Stimulated activated CD8-positive, alpha-beta memory T cell treated with anti-CD3 and anti-CD28 coated beads, Interleukin-2, amount 100 ng/mL, for 48 hours (primary cell): Measurements from ENCODE around the gene ISY1.
"Not testable (repeated sequence)": the region's sequence is repeated elsewhere in the genome, so short reads cannot be mapped to it uniquely, and the experiment has no call there.

Experiments
- DNase-seq, 2 donors: peaks; one replicate each; pipeline ENCODE4 v3.0.0-alpha.2; 2020; ENCODE audit warnings: low read depth in 2 of 2

ISY1 gene

DNA sequence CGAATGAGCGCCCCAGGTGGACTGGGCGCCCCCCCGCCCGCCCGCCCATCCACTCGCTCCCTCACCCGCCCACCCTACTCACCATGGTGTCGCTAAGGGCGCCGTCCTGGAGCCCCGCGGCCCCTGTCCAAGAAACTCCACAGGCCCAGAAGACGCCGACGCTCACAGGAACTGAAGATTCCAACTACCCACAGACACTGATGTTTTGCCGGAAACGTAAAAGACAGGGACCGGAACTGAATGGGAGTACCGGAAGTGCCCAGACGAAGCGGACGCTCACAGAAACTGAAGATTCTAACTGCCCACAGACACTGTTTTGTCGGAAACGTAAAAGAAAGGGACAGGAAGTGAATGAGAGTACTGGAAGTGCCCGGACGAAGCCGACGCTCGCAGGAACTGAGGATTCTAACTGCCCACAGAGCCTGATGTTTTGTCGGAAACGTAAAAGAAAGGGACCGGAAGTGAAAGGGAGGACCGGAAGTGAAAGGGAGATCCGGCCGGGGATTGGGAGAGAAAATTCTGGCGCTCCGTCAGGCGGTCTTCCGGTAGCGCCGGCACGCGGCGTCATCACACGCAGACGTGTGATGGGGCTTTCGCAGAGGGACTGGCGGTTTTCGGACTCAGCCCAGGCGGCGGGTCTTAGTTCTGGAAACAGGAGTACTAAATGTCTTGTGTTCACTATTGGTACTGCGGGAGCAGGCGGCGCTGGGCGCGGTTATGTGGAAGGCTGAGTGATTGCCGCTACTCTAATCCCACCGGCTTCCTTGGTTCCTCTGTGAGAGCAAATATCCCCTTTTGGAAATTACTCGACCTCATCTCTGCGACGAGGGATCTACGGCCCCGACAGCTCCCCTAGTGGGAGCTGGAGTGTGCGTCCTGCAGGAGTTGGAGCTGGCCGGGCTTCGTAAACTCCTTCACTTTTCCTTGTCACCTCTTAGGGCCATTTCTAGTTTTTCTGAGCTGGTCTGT is at the start of gene ISY1:
ISY1 (minus strand) TSS at position 173 of the 969 bp plus-strand sequence; CDS start at position 85, 88 bp downstream.
- DNase-seq = peak; percentile 74 to 79

DNA sequence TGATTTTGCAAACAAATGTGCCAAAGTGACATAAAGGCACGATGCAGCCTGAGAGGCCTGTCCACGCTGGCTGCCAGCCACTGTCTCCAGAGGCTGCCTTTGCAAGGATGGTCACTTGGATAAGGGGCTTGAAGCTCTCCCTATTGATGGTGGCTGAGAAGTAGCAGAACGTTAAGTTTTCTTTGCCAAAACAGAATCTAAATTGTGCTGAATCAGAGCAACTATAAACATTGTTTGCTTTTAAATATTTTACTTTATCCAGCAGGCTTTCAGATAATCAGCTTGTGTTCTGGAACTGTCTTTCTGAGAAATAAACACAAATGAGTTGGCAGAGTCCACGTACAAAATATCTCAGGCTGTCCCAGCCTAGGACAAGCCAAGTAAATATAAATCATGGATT is 46.6 kb upstream of the ISY1 start:
- DNase-seq = no peak

DNA sequence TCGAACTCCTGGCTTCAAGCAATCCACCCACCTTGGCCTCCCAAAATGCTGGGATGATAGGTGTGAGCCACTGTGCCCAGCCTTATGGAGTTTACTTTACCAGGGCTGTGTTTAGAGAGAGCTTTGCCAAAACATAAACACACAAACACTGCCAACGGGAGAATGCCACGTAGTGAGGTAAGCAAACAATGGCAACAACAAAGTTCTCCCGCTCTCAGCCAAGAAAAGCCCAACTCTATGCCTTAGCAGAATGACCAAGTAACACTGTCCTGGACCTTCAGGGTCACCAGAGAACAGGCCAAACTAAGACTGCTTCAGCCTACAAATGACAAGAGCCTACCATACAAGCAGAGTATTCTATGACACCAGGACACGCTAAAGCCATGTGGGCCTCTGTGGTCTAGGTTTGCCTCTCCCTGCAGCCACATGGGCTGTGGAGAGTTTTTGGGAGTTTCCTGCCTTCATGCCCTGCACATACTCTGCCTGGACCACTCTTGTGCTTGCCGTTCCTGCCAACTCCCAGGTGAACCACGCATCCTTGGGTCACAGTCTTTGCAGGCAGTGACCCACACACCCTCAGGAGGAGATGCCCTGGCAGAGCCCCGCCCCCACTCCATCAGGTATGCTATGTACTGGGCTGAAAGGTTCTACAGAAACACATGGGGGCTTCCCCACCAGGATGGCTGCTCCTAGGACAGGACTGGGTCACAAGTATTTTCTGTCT is 44.4 kb upstream of the ISY1 start:
- no peak for DNase-seq

DNA sequence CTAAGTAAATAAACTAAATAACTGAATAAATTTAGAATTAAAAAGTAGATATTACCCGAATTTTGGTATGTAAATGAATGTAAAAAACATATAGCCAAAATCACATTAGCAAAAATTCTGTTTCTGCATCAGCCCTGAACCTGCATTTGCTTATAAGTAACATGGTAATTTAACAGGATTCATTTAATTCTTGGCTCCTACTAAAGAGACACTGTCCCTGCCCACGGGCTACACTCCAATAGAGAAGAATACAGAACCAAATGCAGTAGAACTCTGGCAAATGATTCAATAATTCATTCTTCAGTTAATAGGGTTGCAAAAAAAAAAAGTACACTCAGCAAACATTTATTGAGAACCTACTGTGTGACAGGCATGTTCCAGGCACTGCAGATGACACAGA is 43.6 kb upstream of the ISY1 start:
- DNase-seq = no peak

DNA sequence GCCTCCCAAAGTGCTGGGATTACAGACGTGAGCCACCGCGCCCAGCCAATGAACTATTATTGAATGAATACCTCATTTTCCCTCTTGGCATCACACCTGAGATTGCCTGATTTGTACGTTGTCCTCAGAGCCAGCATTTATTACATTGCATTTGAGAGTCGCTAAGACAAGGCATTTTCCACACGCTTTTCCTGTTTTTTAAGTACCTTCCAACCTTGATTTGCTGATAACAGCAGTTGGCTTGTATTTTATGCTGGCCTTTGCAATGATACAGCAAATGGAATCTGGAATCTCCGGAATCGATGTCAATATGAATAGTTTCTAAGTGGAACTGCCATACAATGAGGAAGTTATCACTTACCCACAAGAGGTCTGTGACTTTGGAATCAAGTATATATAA is 38.5 kb upstream of the ISY1 start:
- DNase-seq = no peak

DNA sequence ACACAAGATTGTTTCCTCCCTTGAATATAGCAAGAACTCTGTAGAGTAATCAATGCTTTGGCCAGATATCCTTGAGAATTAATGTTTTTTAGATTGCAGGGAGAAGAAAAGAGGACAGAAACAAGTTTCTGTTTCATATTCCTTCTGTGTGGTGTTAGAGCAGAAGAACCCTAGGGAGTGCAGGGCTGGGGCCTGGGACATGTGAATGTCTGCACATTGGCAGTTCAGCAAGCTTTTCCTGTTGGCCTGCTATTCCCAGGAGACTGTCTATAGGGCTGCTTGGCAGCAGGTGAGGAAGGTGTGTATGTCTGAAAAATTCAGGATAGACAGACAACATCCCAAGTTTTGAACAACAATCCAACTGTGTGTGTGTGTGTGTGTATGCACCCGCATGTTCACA is 36.5 kb upstream of the ISY1 start:
- no peak for DNase-seq

DNA sequence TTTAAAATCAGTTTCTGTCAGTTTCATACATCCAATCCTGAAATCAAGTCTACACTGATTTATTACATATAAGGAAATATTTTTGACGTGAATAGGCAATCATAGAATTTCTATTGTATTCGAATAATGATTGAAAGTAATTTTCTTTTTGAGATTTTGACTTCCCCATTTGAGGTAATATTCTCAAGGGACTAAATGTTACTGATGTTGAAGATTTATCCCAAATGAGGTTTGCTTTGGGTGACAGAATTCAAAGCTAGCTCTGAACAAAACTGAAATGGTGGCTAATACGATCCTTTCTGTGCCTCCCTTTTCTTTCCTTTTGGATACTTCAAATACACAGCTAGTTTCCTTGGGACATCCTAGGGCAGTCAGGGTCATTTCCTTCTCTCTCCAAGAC is 35.7 kb upstream of the ISY1 start:
- DNase-seq = no peak

DNA sequence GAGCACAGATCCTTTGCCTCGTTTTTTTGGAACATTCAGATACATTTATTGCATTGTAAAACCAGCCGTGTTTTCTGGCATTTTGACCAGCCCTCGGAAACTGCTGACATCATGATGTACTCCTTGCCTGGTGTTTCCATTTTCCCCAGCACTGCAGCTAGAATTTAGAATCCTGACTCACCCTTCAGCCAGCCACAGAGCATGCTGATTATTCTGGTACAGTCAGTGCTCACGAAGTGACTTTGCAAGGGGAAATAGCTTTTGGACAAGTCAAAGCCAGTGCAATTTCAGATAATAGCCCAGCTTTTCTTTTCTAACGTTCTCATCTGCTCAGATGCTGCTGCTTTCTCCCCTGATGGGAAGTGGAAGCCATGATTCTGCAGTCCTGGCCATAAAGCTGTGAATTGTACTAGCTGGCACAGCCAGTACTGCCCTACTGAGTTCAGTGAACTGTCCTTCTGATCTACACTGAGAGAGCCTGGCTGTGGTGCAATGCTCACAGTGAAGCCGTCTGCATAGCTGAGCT is 34.9 kb upstream of the ISY1 start:
- no peak for DNase-seq

DNA sequence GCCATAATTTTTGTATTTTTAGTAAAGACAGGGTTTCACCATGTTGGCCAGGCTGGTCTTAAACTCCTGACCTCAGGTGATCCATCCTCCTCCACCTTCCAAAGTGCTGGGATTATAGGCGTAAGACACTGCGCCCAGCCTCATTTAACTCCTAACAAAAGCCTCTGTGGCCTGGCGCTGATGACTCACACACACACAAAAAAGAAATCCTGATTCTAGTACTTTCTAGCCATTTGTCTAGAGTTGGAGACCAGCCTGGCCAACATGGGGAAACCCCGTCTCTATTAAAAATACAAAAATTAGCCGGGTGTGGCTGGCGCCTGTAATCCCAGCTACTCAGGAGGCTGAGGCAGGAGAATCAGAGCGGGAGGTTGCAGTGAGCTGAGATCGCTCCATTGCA is 28.9 kb upstream of the ISY1 start:
- DNase-seq = not testable (repeated sequence)

DNA sequence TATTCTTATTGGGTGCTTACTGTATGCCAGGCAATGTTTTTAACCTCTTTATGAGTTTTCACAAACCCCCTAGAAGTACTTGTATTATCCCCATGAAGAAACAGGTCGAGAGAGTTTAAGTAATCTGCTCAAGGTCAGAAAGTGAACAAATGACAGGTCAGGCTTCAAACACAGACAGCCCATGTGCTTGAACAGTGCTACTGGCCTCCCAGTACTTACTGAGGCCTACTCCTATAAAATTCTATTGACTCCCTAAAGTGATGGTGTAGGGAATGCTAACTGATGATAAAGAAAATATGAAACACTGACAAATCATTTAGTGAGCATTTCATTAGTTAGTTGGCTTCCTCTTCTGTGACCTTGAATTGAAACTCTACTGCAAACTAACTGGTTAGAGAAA is 27.0 kb upstream of the ISY1 start:
- DNase-seq = no peak

DNA sequence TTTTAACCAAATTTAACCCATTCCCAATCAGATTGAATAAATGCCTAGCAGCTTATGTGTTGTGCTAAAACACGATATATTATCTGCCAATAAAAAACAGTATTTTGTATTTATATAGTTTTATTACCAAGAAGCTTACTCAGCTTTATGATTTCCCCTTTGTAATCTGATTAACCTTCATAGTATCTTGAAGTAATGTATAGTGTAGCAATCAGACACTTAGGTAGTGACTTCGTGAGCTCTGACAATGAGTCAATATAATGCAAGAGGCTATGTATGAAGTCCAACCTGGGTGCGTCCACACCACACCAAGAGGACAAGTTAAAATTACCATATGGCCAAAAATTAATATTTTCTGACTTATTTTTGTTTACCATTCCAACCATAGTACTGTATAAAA is 24.9 kb upstream of the ISY1 start:
- DNase-seq = no peak

DNA sequence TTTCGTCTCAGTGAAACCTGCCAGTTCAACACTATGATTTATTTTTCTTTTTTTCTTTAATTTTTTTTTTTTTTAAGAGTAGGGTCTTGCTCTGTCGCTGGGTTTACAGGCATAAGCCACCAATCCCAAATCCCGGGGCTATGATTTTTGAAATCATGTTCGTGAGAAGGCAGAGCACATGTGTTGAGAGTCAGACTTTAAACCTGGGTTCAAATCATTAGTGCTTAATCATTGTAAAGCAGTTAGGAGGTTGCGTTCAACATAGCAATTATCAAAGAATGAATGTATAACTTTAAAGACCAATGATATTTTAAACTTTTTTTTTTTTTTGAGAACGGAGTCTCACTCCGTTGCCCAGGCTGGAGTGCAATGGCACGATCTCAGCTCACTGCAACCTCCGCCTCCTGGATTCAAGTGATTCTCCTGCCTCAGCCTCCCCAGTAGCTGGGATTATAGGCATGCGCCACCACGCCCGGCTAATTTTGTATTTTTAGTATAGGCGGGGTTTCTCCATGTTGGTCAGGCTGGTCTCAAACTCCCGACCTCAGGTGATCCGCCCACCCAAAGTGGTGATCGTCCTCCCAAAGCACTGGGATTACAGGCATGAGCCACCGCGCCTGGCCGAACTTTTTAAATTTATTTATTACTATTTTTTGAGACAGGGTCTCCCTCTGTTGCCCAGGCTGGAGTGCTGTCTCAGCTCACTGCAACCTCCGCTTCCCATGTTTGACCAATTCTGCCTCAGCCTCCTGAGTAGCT is 24.1 kb upstream of the ISY1 start:
- not testable (repeated sequence) for DNase-seq

DNA sequence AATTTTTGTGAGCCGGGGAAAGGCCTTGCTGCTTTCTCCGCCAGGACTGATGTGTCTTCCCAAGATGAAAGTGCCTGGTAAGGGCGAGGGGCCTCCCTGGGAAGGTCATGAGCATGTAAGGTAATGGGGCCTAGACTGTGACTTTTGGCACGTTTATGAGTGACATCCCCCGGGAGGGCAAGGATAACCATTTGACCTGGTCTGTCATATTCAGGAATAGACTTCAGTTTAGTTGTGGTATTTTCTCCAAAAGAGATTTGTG is 23.5 kb upstream of the ISY1 start:
- no peak for DNase-seq

DNA sequence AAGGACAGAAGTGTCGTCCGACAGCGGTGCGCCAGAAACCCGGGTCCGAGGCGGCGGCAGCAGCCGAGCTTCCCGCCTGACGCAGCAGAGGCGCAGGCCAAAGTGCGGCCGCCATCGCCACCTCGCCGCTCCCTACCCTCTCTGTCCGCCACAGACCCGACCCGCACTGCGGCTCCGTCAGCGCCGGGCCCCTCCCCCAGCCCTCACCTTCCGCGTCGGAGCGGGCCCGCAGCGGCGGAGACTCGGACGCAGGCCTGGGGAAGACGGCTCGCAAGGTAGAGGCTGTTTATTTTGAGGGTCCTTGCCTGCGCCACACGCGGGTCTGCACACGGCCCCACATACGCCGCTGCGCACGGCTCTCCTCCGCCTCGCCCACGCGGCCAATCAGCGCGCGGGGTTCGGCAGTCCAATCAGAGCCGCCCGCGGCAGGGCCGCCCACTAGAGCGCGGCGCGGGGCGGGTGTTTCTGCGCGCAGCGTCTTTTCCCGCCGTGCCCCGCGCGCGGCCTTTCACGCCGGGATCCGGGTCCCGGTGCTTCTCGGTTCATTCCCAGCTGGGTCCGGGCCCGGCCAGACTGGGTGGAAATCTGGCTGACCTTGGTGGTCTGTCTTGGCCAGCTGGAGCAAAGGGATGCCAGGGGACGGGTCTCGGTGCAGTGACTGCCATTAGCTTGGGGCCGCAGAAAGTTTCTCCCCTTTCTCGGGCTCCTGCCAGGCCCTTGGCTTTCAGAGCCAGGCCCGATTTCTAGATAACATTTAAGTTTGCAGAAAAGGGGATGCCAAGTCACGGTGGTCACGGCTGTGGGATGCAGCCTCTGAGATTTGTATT is 22.9 kb upstream of the ISY1 start, which contains the start of gene CNBP:
CNBP (minus strand) TSS at position 328 of the 827 bp plus-strand sequence. CDS start 12,139 bp downstream, outside the sequence.
- DNase-seq = peak; percentile 87 to 91

DNA sequence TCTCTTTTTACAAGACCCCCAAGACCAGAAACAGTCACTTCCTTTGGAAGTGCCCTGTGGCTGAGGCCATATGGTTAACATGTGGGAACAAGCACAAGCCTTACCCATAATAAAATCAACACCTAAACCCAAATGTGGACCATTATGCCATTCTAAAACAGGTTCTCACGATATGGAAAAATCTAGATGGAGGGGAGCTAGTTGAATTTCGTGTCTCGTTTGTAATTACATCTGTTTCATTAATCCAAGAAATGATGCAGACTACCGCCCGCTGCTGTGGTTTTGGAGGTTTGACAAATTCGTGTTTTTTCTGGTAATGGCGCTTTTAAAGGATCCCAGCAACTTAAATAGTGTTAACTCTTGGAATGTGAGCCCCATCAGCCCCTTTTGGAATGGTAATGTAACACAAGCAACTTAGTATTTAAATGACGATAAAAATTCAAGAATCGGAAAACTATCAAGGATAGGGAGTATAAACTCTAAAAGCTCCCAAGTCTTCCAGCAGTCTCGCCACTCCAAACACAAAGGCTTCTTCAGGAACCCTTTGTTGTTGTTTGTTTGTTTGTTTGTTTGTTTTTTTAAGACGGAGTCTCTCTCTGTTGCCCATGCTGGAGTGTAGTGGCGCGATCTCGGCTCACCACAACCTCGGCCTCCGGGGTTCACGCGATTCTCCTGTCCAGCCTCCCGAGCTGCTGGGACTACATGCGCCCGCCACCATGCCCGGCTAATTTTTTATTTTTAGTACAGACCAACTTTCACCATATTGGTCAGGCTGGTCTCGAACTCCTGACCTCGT is 21.7 kb upstream of the ISY1 start:
- DNase-seq = no peak

DNA sequence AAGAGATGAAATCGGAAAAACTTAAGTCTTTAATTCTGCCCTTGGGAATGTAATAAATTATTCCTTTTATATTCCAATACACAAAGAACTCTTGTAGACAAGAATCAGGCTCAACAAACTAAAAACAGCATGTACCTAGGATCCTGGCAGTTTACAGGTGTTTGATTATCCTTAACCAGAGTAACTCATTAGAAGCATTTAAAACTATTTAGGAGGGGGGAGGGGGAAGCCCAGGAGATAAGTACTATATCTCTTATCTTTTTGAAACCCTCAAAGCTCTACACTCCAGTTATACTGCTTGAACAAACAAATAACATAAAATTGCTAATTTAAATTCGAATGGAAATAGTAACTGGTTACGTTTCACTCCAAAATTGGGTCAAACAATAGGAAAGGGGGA is 21.0 kb upstream of the ISY1 start:
- DNase-seq = no peak

DNA sequence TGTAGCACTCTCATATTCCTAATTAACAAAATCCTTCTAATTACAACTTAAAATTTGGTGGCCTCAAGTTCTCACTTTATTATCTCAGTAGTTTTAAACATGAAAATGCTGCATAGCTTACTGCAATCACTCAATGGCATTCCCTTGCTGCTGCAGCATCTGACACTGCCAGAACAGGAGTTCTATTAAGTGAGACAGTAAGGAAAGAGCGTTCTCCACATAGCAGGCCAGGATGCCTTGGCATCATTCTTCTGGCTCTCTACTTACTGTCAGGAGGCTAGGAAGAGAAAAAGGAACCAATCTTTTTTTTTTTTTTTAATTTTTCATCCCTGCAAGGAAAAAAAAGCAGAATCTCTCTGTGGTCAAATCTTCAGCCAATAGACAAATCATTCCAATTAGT is 19.6 kb upstream of the ISY1 start:
- no peak for DNase-seq

DNA sequence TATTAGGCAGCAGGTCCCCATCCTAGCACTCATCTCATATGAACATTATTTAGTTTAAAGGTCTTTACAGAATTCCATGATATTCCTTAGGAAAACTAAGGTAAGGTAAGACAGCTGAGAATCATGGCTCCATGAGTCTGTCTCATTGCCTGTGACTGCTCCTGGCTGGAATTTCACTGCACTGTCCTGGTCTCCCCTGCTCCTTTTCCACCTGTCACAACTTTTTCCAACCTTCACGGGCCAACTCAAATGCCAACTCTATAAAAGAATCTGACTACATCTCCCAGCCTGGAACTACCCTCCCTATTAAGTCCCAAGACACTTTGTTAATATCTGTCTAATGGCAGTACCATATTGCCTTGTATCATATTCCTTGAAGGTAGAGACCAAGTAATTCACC is 15.2 kb upstream of the ISY1 start:
- no peak for DNase-seq

DNA sequence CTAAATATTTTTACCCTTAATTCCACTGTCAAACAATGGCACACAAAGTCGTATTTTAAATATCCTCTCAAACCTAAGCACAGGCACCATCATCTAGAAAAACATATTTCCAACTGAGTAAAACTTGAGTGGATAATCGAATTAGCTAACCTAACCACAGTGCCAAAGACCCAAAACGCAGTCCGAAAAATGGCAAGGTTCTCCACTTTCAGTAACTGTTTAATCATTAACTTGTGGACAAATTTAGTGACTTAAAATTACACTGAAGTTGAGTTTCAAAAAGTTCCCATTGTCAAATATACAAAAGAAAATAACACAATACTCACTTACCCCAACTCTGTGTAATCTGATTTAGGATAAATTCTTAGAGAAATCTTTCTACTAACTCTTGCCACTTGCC is 12.9 kb upstream of the ISY1 start:
- DNase-seq = no peak

DNA sequence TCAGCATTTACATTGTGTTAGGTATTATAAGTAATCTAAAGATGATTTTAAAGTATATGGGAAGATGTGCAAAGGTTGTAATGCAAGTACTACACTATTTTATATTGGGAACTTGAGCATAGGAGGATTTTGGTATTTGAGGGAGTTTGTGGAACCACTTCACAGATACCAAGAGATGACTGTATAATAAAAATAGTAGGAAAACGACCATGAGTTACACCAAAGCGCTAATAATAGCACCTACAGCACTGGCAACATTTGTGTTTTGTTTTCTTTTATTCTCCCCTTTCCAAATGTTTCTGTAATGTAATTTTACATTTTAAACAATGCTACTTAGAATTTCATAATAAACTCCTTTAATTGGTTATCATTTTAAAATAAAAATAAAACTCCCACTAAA is 12.3 kb upstream of the ISY1 start:
- DNase-seq = no peak
